Nephron (organoid): ENCODE data around the gene ZNF607.

Experiments used
- H3K27ac Mint-ChIP-seq, 3 experiments: 2 replicates each; pipeline ENCODE4 v1.8.0; 2020; ENCODE audit warnings: mixed read lengths in 3 of 3, mild to moderate bottlenecking in 2 of 3, moderate library complexity in 1 of 3
- H3K27me3 Mint-ChIP-seq: 2 replicates; pipeline ENCODE4 v1.8.0; 2021; ENCODE audit warnings: low read depth, mild to moderate bottlenecking, moderate library complexity, mixed read lengths
- H3K36me3 Mint-ChIP-seq: 2 replicates; pipeline ENCODE4 v1.8.0; 2020; ENCODE audit warnings: low read depth, mixed read lengths
- H3K4me1 Mint-ChIP-seq: 2 replicates; pipeline ENCODE4 v1.8.0; 2020; ENCODE audit warnings: mixed read lengths
- H3K4me3 Mint-ChIP-seq, 3 experiments: 2 replicates each; pipeline ENCODE4 v1.8.0; 2020; ENCODE audit warnings: mild to moderate bottlenecking in 3 of 3, mixed read lengths in 3 of 3, moderate library complexity in 2 of 3
- H3K9me3 Mint-ChIP-seq: 2 replicates; pipeline ENCODE4 v1.8.0; 2020; ENCODE audit warnings: mixed read lengths
- TF ChIP-seq, protein P1 (sequence below), 3 experiments: fragments of 200-600 bp; sonication (generic); IDR thresholded peaks; one replicate each; pipeline ENCODE4 v1.5.0; 2021; ENCODE audit warnings: antibody characterized with exemption in 3 of 3; ENCODE audit not compliant: unreplicated experiment in 3 of 3

ZNF607 gene

DNA sequence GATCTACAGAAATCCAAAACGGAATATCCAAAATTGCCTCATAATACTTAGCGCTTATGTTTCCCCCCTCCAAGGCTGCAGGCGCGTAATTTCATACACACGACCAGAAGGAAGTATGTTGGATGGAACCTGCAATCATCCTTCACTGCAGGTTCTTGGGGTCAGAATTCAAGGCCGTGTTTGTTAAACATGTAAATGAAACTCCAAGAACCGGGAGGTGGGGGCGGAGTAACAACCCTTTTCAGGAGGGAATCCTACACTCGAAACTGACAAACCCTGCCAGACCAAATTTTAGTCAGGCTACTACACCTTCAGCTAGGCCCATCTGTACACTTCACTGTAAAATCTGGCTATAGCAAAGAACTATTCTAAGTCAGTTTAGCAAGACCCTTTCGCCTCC, 1.3 kb downstream of the ZNF607 start:
- H3K27ac Mint-ChIP-seq: peak overlapping the region; percentile 57 to 84 (median 77)
- H3K4me1 Mint-ChIP-seq: peaks cover 12% of the 10 kb centered on the region
- TF ChIP-seq, protein P1, sequence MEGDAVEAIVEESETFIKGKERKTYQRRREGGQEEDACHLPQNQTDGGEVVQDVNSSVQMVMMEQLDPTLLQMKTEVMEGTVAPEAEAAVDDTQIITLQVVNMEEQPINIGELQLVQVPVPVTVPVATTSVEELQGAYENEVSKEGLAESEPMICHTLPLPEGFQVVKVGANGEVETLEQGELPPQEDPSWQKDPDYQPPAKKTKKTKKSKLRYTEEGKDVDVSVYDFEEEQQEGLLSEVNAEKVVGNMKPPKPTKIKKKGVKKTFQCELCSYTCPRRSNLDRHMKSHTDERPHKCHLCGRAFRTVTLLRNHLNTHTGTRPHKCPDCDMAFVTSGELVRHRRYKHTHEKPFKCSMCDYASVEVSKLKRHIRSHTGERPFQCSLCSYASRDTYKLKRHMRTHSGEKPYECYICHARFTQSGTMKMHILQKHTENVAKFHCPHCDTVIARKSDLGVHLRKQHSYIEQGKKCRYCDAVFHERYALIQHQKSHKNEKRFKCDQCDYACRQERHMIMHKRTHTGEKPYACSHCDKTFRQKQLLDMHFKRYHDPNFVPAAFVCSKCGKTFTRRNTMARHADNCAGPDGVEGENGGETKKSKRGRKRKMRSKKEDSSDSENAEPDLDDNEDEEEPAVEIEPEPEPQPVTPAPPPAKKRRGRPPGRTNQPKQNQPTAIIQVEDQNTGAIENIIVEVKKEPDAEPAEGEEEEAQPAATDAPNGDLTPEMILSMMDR (IDR thresholded peaks at IDR 0.05; ENCODE audit: unreplicated experiment in 3 of 3): no peak
- peak overlapping the region; percentile 90 to 97 (median 95) for H3K4me3 Mint-ChIP-seq
- peaks cover 16% of the 10 kb centered on the region for H3K9me3 Mint-ChIP-seq
- no peaks in the 10 kb centered on the region for H3K27me3 Mint-ChIP-seq
- peaks cover 48% of the 10 kb centered on the region for H3K36me3 Mint-ChIP-seq

DNA sequence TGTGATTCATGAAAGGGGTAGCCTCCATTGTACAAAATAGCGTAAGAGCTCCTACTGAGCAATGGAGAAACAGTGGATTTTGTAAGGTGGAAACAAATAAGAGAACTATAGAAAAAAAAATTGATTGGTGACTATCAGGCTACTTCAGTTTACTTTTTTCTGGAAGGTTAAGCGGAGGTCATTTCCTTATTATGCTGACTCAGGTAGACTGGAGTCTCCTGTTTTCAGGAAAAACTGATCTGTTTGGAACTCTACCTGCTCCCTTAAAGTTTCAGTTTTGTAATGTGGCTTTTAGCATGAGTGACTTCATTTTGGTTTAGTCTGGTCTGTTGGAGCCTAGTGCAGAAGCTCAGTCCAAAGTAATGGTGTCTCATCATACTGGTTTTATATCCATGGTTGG, 3.4 kb downstream of the ZNF607 start:
- Mint-ChIP-seq H3K4me1 (peaks cover 12% of the 10 kb centered on the region), H3K27me3 (no peaks in the 10 kb centered on the region), H3K27ac (no peak overlapping the region)

DNA sequence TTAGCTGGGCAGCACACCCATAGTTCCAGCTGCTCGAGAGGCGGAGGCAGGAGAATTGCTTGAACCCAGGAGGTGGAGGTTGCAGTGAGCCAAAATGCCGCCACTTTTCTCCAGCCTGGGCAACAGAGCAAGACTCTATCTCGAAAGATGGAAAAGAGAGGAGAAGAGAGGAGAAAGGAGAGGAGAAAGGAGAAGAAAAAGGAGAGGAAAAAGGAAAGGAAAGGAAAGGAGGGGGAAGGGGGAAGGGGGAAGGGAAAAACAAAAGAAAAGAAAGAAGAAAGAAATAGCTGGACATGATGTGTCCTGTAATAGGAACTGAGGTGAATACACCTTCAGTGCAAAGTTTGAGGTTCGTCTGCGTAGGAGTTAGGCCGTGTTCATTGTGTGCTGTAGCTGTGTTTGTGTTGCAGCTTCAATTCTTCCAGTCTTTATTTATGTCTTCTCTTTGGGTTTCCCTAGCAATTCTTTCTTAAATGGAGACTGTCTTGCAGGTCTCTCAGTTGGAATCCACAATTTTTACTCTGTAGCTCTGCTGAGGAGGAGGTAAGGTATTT, 13.4 kb downstream of the ZNF607 start:
- no peaks in the 10 kb centered on the region for H3K4me1 Mint-ChIP-seq
- no peak overlapping the region for H3K4me3 Mint-ChIP-seq
- H3K27ac Mint-ChIP-seq: no peak overlapping the region
- TF ChIP-seq, protein P1 (IDR thresholded peaks at IDR 0.05; ENCODE audit: unreplicated experiment in 3 of 3): no peak
- H3K27me3 Mint-ChIP-seq: no peaks in the 10 kb centered on the region
- H3K36me3 Mint-ChIP-seq: peaks cover 95% of the 10 kb centered on the region
- H3K9me3 Mint-ChIP-seq: peaks cover 51% of the 10 kb centered on the region

More for the DNA sequence above, 3.4 kb downstream of the ZNF607 start:
- TF ChIP-seq, protein P1 (IDR thresholded peaks at IDR 0.05; ENCODE audit: unreplicated experiment in 3 of 3): no peak
- H3K36me3 Mint-ChIP-seq: peaks cover 68% of the 10 kb centered on the region
- H3K9me3 Mint-ChIP-seq: peaks cover 30% of the 10 kb centered on the region
- no peak overlapping the region for H3K4me3 Mint-ChIP-seq

DNA sequence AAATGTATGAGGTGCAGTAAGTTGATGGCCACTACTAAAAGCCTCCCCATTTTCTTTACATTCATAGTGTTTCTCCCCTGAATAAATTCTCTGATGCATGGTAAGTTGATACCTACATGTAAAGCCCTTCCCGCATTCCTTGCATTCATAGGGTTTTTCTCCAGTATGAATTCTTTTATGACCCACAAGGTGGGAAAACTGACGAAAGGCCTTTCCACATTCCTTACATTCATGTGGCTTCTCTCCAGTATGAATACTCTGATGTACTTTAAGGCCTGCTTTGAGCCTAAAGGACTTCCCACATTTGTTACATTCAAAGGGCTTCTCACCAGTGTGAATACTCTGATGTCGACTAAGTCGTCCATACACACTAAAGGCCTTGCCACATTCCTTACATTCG, 20.5 kb downstream of the ZNF607 start:
- peaks cover 87% of the 10 kb centered on the region for H3K36me3 Mint-ChIP-seq
- no peak overlapping the region for H3K27ac Mint-ChIP-seq
- no peaks in the 10 kb centered on the region for H3K27me3 Mint-ChIP-seq
- H3K4me3 Mint-ChIP-seq: no peak overlapping the region
- peaks cover 56% of the 10 kb centered on the region for H3K9me3 Mint-ChIP-seq
- TF ChIP-seq, protein P1 (IDR thresholded peaks at IDR 0.05; ENCODE audit: unreplicated experiment in 3 of 3): no peak
- no peaks in the 10 kb centered on the region for H3K4me1 Mint-ChIP-seq

DNA sequence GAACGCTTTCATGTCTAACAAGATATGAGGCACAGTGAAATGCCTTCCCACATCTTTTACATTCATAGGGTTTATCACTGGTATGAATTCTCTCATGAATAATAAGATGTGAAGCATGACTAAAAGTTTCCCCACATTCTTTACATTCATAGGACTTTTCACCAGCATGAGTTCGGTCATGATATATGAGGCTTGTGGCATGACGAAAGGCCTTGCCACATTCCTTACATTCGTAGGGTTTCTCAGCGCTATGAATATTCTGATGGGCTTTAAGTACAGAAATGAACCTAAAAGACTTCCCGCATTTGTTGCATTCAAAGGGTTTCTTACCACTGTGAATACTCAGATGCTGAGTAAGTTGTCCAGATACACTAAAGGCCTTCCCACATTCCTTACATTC, 21.3 kb downstream of the ZNF607 start:
- Mint-ChIP-seq H3K27ac (no peak overlapping the region), H3K27me3 (no peaks in the 10 kb centered on the region), H3K36me3 (peaks cover 79% of the 10 kb centered on the region), H3K9me3 (peaks cover 54% of the 10 kb centered on the region), H3K4me1 (no peaks in the 10 kb centered on the region), H3K4me3 (no peak overlapping the region)
- TF ChIP-seq, protein P1 (IDR thresholded peaks at IDR 0.05; ENCODE audit: unreplicated experiment in 3 of 3): no peak

DNA sequence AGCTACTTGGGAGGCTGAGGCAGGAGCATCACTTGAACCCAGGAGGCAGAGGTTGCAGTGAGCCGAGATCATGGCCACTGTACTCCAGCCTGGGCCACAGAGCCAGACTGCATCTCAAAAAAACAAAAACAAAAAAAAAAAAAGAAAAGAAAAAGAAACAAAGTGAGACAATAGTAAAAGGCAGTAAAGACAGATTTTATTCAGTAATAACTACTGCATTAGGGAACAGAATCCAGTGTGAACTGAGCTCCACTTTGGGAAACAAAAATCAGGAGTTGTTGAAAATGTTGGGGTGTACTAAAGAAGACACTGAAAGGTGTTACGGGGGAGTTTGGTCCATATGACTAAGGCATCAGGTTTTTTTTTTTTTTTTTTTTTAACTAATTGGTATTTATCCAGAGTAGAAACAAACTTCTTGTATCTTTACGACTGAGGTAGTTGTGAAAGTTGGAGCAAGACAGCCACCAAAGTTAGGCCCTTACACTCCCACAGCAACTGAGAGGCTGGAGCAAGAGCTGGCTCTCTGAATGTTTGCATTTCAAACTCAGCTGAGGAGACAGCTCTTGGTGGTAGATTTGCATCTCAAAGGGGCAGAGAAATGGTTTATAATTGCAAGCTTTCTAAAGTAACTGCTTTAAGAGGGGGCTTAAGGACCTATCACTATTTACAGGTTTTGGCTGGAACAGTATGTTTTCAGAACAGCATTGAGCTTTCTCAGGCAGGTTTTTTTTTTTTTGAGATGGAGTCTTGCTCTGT, 24.2 kb downstream of the ZNF607 start:
- no peaks in the 10 kb centered on the region for H3K27me3 Mint-ChIP-seq
- H3K36me3 Mint-ChIP-seq: peaks cover 58% of the 10 kb centered on the region
- TF ChIP-seq, protein P1 (IDR thresholded peaks at IDR 0.05; ENCODE audit: unreplicated experiment in 3 of 3): no peak

More for the DNA sequence above, 24.2 kb downstream of the ZNF607 start:
- H3K4me1 Mint-ChIP-seq: peaks cover 11% of the 10 kb centered on the region
- H3K4me3 Mint-ChIP-seq: no peak overlapping the region
- H3K9me3 Mint-ChIP-seq: peaks cover 43% of the 10 kb centered on the region
- no peak overlapping the region for H3K27ac Mint-ChIP-seq
